ENCODE measurements around the gene PHF2.

The PHF2 gene

GRCh38 chr9:93701494-93702218 lies 125.3 kb downstream of the PHF2 start:
- no peak for DNase-seq (ENCODE audit: low spot score)

- DNase-seq (ENCODE audit: low spot score): no peak
These were observed 125.9 kb downstream of the PHF2 start for GRCh38 chr9:93702261-93702660.

- DNase-seq (ENCODE audit: low spot score): no peak
These were observed 132.1 kb downstream of the PHF2 start for GRCh38 chr9:93708289-93708986.

- DNase-seq (ENCODE audit: low spot score): no peak
These were observed 132.6 kb downstream of the PHF2 start for GRCh38 chr9:93708987-93709302.

- no peak for DNase-seq (ENCODE audit: low spot score)
These were observed 133.4 kb downstream of the PHF2 start for GRCh38 chr9:93709600-93710369.

- no peak for DNase-seq (ENCODE audit: low spot score)
These were observed 134.0 kb downstream of the PHF2 start for GRCh38 chr9:93710370-93710723.

- no peak for DNase-seq (ENCODE audit: low spot score)
These were observed 134.6 kb downstream of the PHF2 start for GRCh38 chr9:93711002-93711401.

GRCh38 chr9:93712896-93713295 lies 136.5 kb downstream of the PHF2 start:
- DNase-seq (ENCODE audit: low spot score): no peak

- no peak for DNase-seq (ENCODE audit: low spot score)
These were observed 137.3 kb downstream of the PHF2 start for GRCh38 chr9:93713716-93714115.

- no peak for DNase-seq (ENCODE audit: low spot score)
These were observed 145.1 kb downstream of the PHF2 start for GRCh38 chr9:93721417-93721965.

- no peak for DNase-seq (ENCODE audit: low spot score)
These were observed 148.5 kb downstream of the PHF2 start for GRCh38 chr9:93724852-93725251.

- no peak for DNase-seq (ENCODE audit: low spot score)
These were observed 149.0 kb downstream of the PHF2 start for GRCh38 chr9:93725382-93725781.

GRCh38 chr9:93726147-93726546 lies 149.8 kb downstream of the PHF2 start:
- DNase-seq (ENCODE audit: low spot score): no peak
